GM08714 (cell line): ENCODE data around the gene NAA15.
"Not testable (repeated sequence)": the region's sequence is repeated elsewhere in the genome, so short reads cannot be mapped to it uniquely, and the experiment has no call there.

Experiments
- H3K4me3 ChIP-seq: fragments of 200-500 bp; sonication (Bioruptor generic); 2 replicates; pipeline ENCODE4 v1.5.1; 2014; ENCODE audit warnings: mild to moderate bottlenecking, low read length, inconsistent platforms
- ZNF274 ChIP-seq: IDR thresholded peaks from 2 replicates; pipeline ENCODE4 v1.6.1; 2012; ENCODE audit warnings: mild to moderate bottlenecking, low read depth, low read length

NAA15 gene

DNA sequence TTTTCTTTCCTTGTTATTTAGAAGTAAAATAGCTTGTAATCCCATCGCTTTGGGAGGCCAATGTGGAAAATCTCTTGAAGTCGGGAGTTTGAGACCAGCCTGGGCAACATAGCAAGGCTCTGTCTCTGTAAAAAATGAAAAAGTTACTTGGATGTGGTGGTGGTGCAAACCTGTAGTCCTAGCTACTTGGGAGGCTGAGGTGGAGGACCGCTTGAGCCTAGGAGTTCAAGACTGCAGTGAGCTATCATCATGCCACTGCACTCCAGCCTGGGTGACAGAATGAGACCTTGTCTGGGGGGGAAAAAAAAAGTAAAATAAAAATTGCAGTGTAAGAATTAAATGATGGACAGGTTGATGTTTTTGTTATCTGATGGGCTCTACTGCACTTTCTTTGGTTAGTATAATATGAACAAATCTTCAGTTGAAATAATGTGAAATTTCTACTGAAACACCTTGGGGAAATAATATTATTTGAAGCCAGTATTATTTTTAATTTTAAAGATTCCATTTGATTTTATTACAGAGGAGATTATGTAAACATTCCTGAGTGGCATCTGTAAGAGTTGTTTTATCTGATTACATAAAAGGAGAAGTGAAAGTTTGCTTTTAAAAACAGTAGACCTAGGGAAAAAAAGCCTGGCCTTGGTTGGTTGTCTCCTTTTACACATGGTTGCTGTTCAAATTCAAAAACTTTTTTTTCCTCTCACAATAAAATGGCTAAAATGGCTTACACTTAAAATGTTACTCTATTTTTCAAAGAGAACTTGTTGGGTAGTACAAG is 11.4 kb downstream of the NAA15 start:
- TF ChIP-seq ZNF274: no peak
- H3K4me3 ChIP-seq: no peak overlapping the region

DNA sequence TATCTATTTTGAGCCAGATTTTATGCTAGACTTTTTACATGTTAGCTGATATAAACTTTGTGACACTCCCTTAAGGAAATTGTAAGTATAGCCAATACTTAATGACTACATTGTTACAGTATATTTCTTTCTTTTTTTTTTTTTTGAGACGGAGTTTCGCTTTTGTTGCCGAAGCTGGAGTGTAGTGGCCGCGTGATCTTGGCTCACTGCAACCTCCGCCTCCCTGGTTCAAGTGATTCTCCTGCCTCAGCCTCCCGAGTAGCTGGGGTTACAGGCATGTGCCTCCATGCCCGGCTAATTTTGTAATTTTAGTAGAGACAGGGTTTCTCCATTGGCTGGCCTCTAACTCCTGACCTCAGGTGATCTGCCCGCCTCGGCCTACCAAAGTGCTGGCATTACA is 12.1 kb downstream of the NAA15 start:
- not testable (repeated sequence) for H3K4me3 ChIP-seq

DNA sequence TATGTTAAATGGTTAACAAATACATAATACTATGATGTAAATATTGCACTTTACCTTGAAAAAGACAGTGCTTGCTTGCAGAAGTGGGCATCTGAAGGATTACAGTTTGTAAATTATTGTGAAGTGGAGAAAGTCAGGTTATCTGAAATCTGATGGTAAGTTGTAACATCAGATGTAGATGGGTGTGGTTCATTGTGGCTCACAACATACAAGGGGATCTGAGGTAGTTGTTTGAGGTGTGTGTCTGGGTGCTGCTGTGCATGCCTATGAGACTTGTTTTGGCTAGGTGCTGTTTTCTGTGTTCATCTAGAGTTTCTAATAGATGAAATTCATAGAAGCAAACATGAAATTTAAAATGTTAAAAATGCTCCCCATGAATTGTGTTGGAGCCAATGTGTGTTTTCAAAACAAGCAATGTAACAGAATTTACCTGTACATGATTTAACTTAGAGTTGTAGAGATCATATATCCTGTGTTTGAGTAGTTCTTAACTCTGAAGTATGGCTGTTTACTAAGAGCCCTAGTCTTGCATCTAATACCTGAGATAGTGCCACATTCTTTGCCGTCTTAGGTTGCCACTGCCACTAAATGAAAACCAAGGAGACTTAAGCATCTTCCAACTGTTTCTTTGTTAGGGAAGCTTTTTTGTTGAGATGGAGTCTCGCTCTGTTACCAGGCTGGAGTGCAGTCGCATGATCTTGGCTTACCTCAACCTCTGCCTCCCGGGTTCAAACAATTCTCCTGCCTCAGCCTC is 12.9 kb downstream of the NAA15 start:
- no peak for TF ChIP-seq ZNF274
- no peak overlapping the region for H3K4me3 ChIP-seq

DNA sequence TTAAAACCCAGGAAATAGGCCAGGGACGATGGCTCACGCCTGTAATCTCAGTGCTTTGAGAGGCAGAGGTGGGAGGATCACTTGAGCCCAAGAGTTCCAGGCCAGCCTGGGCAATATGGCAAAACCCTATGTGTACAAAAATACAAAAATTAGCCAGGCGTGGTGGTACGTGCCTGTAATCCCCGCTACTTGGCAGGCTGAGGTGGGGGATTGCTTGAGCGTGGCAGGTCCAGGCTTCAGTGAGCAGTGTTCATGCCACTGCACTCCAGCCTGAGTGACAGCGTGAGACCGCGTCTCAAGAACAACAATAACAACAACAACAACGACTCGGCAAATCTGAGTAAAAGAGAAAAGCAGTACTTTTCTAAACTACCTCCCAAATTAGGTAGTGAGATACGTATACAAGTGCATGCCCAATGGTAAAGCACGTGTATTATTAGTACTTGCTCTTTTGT is 13.9 kb downstream of the NAA15 start:
- TF ChIP-seq ZNF274: no peak
- H3K4me3 ChIP-seq: no peak overlapping the region; the same call in 1 of the 2 replicates

DNA sequence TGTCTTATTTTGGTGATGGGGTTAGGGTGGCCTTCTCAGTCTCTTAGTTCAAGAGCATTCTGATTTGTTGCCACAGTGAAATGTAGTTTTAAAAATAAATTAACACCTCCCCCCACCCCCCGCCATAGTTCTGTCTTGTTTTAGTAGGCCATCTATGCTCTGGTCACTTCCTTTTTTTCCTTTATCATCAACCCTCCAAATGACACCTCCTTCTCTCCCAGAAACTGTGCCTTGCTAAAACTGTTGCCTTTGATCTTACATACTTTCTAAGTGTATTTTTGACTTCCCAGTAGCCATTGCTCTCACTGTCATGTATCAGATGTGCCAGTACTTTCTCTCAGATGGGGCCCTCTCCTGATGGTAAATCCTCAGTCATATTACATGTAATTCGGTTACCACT is 15.4 kb downstream of the NAA15 start:
- H3K4me3 ChIP-seq: no peak overlapping the region
- no peak for TF ChIP-seq ZNF274

DNA sequence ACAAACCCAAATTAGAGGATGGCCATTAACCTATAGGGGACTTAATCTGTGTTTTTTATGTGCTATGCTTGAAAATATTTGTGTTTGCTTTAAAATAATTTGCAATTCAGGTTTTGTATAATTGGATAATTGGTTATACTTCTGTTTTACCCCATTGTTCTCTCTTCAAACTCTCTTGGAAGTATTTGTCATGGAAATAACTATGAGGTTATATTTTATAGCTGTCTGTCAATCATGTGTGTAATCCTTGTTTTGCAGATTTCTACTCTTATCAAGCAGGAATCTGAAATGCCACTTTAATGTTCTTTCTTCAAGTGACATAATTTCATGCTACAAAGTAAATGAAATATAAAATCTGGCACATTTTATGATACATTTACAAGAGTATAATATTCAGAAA is 16.3 kb downstream of the NAA15 start:
- no peak overlapping the region for H3K4me3 ChIP-seq
- no peak for TF ChIP-seq ZNF274

DNA sequence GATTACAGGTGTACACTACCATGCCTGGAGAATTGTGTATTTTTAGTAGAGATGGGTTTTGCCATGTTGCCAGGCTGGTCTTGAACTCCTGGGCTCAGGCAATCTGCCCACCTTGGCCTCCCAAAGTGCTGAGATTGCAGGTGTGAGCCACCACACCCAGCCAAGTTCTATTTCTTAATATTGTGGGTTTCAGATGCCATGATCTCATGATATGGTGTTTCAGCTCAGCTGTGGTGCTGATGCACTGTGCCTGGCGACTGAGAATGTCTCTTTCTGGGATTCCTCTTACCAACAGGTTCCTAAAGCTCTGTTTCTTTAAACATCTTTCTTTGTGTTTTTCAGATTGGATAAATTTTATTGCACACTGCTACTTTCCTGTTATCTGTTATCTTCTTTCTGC is 18.3 kb downstream of the NAA15 start:
- H3K4me3 ChIP-seq: no peak overlapping the region
- no peak for TF ChIP-seq ZNF274

DNA sequence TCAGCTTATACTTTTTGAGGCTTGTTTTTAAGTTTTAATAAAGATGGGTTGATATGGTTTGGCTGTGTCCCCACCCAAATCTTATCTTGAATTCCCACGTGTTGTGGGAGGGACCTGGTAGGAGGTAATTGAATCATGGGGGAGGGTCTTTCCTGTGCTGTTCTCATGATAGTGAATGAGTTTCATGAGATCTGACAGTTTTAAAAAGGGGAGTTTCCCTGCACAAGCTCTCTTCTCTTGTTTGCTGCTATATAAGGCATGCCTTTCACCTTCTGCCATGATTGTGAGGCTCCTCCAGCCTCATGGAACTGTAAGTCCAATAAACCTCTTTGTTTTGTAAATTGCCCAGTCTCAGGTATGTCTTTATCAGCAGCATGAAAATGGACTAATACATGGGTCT is 20.8 kb downstream of the NAA15 start:
- not testable (repeated sequence) for H3K4me3 ChIP-seq

DNA sequence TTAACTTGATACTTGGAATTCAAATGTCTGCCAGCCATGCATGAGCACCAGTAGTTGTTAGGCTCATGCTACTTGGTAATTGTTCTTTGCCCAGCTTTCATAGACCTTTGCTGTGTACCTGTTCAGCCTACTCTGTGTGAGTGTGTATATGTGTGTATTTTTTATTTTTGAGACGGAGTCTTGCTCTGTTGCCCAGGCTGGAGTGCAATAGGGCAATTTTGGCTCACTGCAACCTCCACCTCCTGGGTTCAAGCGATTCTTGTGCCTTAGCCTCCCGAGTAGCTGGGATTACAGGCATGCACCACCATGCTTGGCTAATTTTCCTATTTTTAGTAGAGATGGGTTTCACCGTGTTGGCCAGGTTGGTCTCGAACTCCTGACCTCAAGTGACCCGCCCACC is 21.2 kb downstream of the NAA15 start:
- H3K4me3 ChIP-seq: not testable (repeated sequence)

DNA sequence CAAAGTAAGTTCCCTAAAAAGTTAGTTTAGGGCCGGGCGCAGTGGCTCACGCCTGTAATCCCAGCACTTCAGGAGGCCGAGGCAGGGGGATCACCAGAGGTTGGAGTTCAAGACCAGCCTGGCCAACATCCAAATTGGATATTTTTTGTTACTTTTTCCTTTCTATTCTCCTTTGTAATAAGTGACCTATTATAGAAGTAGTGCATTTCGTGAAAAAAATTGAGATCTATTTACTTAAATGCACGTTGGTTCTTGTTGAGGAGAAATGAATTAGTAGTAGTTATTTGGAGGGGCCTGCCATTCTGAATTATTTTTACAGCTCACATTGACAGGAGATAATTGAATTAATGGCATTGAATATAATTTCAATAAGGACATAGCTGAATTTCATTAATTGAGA is 23.3 kb downstream of the NAA15 start:
- H3K4me3 ChIP-seq: no peak overlapping the region
- TF ChIP-seq ZNF274: no peak

DNA sequence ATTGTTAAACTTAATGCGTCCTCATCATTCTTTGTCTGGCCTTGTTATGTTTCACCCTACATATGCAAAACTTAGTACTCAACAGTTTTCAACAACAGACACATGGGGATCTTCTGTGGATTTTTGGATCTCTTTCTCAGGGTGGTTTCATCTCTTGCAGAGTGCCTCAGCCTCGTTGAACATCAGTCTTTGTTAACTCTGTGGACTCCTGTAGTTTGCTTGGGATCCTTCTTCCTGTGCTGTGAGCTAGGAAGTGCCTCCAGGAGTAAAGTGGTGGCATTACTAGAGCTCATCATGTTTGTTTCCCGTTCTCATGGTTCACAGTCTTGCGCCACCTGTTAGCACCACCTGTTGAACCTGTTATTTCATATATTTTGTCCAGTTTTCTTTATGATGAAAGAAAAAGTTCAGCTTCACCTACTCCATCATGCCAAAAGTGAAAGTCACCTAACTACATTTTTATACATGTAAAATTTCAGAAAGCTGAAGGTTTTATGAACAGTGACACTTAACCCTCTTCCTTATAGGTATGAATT is 28.4 kb downstream of the NAA15 start:
- no peak overlapping the region for H3K4me3 ChIP-seq
- no peak for TF ChIP-seq ZNF274

DNA sequence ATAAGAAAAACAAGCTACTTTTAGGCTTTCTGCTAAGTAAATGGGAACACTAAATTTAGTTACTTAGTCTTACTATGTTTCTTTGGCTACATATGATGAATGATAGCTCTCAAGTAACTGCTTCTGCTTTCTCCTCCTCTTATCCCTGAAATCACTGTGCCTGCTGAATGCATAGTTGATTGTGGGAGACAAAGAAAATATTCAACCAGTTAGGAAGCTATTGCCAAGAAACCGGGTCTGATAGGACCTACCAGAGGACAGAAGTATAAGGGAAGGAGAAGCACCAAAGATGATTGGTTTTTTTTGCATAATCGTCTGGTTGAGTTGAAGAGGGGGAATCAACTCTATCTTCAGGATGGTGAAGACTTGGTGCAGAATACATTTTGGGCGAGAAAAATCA is 29.0 kb downstream of the NAA15 start:
- no peak for TF ChIP-seq ZNF274

DNA sequence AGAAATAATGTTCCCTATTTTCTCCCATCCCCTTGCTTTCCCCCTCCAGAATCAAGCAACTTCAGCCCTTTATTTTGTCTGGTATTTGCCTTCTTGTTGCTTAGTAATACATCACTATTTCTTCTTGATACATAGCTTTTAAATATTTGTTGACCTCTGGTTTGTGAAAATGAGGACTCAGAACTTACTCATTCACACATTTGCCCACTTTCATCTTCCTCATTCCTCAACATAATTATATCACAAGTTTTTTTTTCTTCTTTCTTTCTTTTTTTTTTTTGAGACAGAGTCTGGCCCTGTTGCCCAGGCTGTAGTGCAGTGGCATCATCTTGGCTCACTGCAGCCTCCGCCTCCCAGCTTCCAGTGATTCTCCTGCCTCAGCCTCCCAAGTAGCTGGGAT is 29.9 kb downstream of the NAA15 start:
- TF ChIP-seq ZNF274: no peak
- no peak overlapping the region for H3K4me3 ChIP-seq

More for the DNA sequence above, 29.0 kb downstream of the NAA15 start:
- H3K4me3 ChIP-seq: no peak overlapping the region

DNA sequence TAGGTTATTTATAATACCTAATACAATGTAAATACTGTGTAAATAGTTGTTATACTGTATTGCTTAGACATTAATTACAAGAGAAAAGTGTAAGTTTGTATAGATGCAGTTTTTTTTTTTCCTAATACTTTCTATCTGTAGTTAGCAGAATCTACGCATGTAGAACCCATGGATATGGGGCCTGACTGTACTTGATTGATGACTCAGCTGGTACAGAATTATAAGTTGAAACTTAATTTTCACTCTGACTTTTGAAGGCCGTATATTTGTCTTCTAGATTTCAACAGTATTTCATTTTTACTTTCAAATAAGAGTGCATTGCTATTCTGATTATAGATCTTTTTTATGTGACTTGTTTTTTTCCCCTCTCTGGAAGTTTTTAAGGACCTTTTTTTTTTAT is 31.7 kb downstream of the NAA15 start:
- TF ChIP-seq ZNF274: no peak
- H3K4me3 ChIP-seq: no peak overlapping the region

DNA sequence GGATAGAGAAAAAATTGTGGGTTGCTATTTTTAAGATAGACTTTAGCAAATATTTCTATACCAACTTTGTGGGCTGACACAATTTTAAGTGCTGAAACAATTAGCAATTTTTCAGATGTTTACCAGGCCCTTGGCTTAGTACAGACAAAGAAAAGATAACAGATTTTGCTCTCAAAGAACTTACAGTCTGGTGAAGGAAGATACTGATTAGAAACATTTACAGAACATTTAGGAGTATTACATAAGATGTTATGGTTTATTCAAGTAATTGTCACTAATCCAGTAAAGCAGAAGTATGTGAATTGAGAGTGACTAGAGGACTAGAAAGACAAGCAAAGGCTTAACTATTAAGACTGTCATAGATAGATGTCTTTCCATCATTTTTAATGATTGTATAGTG is 36.3 kb downstream of the NAA15 start:
- no peak for TF ChIP-seq ZNF274
- H3K4me3 ChIP-seq: no peak overlapping the region
